CD4-positive, alpha-beta T cell treated with Interleukin-4 for 1 hour (primary cell): ENCODE data around the gene DGCR6L.
"Not testable (repeated sequence)": the region's sequence is repeated elsewhere in the genome, so short reads cannot be mapped to it uniquely, and the experiment has no call there.

Source experiments
- DNase-seq, 2 donors: peaks; one replicate each; pipeline ENCODE4 v3.0.0-alpha.2; 2020 to 2022

The DGCR6L gene

DNA sequence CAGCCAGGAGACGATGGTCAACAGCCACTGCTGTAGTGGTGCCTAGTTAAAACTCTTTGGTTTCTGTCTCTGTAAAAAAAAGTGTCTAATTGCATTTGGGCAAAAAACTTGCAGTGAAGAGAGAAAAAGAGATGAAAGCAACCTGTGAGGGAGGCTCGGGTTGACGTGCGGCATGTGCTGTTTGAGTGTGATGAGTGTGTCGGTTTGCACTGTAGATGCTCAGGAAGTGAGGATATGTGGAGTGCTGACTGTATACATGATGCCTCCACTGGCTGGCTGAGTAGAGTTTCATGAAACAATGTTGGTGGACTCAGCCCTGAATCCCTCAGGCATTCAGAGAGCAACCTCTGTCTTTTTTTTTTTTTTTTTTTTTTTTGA is 4.3 kb upstream of the DGCR6L start:
- no peak for DNase-seq

DNA sequence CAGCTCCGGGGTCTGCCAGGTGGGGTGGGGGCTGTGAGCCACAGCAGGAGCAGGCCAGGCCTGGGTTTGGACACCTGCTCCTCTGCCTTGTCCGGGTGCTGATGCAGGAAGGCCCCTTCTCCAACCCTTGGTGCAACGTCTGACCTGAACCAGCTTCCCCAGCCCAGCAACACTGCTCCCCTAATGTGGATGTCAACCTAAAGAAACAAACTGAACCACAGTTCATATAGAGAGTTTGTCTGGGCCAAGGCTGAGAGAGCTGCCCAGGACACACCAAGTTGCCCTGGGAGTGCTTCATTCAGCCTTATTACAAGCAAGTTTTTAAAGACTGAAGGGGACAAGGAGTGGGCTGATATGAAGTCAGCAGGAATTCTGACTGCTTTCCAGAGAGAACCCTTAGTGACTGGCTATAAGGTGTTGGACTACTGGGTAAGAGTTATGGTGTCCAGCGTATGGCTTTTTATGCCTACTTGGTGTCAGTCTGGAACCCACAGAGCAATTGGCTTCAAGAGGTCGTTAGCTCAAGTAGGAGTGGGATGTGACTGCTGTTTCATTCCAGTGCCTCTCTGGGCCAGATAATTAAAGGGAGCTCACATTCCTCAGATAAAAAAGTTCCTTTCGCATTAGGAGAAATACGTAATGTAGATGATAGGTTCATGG is 1.8 kb upstream of the DGCR6L start:
- not testable (repeated sequence) for DNase-seq

DNA sequence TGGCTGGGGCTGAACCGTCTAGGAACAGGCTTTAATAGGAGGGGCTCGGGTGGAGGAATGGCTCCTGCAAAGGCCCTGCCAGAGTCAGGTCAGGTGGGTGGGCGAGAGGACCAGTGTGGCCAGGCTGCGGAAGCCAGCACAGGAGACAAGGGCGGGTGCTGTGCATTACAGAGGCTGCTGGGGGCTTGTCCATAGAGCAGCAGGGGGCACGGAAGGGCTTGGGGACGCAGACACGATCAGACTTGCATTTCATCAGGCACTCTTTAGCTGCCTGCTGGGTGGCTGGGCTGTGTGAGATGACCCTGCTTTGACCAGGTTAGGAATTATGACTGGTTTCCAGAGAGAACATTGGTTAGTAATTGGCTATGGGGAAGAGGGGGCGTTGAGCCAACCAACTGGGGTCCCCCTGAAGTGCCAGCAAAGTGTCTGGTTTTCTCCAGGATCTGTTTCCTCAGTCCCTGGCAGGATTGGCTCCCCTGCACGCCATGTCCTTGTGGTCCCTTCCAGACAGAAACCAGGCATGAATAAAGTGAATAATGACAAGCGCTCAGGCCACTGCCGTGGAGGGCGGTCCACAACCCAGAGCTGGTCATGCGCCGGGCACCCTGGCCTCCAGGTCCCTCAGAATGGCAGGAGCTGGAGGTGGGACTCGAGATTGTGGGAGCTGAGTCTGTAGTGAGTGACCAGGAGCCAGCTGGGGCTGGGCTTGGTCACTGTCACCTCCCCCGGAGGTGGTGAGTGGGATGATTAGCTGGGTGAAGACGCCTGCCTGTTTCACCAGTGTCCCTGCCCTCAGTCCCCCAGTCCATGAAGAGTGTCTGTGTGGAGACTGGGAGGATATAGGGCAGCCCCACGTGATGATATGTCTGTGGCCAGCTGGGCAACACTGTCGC is 1.0 kb upstream of the DGCR6L start:
- DNase-seq = not testable (repeated sequence)

DNA sequence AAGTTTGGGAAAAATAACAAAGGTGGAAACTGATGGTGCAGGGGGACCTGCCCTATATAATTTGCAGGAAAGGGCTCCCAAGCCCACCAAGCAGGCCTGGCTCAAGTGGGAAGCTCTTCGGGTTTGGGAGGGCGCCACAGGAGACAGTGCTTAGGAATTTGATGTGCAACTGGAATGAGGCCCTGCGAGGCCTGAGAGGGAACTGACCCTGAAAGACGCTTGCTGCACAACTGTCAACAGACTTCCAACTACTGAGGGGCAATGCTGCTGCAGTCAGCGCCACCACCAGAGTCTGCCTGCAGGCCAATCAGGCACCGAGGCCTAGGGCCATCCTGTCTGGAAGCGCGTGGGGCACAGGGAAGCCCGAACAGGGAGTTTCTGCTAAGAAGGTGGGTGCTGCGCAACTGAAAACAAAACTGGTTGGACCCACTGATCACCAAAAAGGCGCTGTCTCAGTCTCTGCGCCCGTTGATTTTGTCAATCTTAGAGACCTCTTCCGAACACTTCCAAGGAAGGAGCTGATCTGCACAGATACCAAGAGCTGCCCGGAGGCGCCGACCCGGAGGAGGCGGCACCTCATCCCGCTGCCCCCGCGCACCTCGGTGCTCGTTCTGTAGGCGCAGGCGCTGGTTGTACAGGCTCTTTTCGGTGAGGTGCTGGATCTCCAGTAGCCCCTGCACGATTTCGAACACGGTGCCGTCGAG is 667 bp downstream of the DGCR6L start:
- no peak for DNase-seq

DNA sequence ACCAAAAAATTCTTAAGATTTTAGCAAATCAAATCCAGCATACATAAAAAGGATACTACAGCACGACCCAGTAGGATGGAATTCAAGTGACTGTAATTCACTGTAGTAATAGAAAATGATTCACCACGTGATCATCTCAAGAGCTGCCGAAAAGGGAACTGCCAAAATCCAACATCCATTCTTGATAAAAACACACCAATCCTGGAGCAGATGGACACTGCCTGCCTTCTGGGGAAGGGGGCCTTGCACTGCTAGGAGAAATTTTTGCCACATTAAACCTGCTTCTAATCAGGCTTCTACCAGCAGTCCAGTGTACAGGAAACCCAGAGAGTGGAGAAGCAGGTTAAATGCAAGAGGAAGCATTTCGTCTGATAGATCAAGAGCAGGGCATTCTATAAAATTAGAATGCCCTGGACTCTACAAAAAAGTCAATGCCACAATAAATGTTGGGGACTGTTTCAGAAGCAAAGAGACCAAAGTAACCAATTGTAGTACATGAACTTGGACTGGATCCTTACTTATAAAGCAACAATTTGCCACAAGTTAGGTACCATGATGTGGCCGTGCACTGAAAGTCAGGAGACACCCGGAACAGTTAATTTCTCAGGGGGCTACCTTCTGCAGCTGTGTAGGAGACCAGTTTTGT is 1.7 kb downstream of the DGCR6L start:
- not testable (repeated sequence) for DNase-seq

DNA sequence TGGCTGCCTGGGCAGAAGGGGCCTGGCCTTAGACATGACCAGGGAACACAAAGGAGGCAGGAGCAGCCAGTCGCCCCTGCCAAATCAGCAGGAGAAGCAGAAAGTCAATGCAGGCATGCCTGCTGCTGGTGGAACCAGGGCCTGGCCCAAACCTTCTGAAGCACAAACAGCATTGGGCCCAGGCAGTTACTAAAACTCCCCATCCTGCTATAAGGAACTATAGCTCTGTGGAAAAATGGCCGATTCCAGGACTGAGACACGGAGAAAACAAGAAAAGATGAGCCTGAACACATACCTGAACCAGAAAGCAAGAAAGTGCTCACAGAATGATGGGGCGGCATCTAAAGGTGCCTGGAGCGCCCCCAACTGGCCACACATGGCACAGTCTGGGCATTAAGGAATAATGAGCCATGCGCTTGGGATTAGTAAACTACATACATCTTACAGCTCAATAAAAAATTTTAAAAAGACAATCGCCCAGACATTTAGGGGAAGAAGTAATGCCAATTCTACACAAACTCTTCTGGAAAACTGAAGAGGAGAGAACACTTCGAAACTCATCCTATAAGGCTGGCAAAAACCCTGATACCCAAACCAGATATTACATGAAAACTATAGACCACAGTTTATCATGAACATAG is 2.3 kb downstream of the DGCR6L start:
- peak; percentile 32 to 53 for DNase-seq

DNA sequence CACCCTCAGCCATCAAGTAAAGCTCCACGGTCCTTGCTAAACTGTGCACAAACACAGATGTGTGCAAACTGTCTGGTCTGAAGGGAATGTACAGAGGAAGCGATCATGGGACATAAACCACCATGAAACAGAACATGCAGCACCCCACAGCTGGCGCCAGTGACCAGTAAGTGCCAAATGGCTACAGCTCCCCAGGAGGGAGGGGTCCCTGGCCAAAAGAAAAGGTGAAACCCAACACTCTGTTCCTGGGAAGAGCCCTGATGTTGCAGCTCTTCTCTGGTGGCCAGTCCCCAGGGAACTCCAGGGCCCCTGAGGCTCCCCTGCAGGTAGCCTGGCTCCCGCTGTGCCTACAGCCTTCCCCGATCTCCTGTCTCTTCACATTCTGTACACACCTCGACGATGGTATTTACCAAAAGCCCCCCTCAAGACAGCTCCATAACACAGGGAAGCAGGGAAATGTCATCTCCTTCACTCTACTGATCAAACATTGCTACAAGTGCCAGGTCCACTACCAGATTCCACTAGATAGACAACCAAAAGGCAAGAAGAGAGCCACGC is 2.9 kb downstream of the DGCR6L start:
- DNase-seq = peak in 1 of 2 donors; percentile 6

DNA sequence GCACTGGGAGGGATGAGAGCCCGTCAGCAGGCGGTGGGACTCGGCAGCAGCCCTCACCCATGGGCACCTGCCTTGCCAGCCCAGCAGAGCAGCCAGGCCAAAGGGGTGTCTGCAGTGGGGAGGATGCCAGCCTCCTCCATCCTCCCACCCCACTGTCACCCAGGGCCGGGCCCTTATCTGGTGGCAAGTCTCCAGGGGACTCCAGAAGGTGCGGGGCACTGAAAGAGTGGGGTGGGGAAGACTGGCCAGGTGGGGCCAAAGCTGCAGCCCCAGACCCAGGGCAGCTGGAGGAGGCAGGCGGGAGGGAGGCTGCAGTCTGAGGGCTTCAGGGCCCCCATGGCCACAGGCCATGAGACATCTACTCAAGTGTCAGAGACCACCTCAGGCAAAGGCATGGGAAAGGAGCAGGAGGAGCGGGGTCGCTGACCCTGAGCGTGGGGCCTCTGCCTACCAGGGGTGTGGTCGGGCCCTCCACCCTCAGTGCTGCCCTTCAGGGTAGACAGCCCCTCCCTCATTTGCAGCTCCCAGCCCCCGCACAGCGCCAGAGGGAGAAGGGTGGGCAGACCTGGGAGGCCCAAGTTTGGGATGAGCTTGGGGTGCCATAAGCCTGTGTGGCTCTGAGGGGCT is 3.5 kb downstream of the DGCR6L start:
- DNase-seq = peak in 1 of 2 donors; percentile 9

DNA sequence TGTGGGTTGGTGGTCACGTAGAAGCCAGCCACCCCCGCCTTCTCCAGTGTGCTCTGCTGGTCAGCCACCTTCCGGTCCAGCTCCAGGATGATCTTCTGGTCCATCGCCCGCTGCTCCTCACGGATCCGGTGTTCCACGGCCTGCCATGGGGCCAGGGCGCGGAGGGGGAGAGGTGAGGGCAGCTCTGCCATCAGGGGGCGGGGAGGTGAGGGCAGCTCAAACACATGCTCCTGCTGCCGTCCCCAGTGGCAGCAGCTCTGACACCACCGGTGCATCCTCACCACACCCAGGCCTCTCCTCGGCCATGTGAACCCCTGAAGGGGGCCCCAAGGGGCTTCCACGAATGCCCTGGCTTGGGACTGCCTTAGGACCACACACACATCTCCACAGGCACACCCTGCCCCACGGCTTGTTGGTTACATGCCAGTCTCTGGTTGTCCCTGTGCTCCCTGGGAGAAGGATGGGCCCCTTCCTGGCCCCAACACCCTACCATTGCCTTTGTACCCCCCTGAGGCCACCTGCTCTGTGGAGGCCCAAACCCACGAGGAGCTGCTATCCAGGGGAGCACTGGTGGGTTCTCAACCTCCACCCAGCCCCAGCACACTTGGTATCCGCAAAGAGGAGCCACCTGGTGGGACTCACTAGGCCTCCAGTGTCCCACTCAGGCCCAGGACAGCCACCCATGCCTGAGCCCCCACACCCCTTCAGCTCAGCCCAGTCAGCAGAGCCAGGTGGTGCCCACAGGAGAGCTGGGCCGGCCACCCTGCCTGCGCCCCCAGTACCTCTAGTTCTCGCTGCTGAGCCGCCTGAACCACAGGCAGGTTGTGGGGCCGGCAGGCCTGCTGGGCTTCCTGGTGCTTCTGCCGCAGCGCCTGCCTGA is 4.3 kb downstream of the DGCR6L start:
- peak in 1 of 2 donors; percentile 8 for DNase-seq

DNA sequence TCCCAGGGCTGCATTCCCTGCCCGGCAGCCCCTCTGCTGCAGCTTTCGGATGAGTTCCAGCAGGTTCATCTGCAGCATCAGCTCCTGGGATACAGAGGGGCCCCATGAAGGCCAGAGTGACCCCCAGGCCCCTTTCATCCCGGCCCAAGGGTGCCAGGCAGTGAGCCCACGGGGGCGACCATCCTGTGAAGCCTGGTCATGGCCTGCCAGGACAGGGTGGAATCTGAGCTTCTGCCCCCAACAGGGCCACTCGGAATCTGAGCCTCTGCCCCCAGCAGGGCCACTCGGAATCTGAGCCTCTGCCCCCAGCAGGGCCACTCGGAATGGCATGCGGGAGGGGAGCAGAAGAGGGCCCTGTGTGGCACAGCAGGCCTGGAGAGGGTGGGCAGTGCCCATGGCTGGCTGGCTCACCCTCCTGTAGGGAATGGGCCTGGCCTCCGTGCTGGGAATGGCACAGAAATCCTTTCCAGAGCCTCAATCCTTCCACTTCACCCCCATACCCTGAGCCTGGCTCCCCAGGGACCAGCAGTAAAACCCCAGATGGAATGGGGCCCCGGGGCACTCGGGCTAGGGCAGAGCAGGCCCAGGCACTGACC is 5.0 kb downstream of the DGCR6L start:
- peak in 1 of 2 donors; percentile 7 for DNase-seq

DNA sequence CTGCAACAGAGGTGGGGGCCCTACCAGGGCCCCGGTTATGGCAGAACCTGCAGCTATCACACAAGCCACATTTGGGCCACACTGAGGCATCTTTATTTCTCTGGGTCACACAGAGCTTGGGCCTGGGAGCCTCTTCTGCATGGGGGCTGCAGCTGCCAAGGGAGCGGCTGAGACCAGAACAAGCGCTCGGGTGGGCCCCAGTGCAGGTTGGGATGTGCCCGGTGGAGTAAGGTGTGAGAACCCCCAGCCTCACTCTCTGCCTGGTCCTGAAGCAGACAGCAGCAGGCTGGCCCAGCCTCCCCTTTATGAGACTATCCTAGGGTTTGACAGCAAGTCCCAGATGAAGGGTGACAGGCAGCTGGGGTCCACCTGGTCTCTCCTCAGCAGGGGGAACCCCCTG is 5.7 kb downstream of the DGCR6L start:
- not testable (repeated sequence) for DNase-seq

DNA sequence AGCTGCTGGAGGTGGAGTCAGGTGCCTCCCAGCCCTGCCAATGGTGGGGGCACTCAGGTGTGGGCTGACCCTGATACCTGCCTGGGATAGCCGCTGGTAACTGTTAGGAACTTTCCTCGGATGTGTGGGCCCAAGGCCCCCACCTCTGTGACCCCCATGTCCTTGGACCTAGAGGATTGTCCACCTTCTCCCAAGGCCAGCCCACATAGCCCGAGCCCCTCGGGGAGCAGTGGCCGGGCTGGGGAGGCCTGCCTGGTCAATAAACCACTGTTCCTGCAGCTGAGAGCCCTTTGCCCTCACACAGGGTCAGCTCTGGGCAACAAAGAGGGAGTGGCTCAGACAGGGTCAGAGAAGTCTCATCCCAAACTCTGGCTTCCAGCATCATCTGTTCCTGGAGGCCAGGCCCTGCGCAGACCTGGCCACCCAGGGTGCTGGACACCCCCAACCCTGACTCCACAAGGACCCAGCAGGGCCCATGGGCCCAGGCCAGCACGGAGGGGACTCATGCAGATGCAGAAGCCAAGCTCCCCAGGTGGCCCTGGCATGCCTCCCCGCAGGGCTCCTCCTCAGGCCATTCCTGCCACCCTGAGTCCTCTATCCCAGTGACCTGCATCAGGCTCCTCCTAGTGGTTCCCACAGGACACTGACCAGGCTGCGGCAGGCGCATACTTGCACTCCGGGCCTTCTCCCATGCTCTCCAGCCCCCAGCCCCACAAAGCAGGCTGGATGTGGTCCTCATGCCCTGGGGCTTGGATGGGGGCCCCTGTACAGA is 6.4 kb downstream of the DGCR6L start:
- peak in 1 of 2 donors; percentile 10 for DNase-seq

DNA sequence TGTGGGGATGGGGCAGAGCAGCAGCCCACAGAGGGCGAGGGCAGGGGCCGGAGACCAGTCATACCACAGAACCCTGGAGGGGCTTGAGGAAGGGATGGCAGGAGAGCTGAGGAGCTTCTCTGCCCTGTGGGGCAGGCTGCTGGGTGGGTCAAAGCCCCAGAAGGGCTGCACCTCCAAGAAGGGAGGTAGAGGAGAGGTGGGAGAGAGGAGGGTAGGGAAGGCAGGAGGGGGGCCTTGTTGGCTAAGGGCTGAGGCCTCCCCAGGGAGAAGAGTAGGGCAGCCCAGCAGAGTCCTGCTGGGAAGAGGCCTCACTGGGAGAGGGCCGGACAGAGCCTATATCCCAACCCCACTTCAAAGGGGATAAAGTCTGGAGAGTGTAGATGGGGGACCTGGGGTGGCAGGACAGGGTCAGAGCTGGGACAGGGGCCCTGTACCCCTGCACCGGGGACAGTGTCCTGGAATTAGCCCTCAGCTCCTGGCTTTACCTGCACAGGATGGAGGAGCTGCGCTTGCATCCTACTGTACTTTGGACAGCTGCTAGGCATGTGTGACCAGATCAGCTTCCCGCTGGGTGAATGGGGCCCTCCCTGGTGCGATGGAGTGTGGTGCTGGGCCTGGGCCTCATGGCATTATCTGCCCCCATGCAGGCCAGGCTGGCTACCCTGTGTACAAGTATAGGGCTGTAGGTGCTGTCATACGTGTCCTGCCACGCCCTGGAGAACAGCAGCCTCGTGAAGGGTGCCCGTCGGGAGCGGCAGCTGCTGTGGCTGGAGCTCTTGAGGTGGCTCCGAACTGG is 7.3 kb downstream of the DGCR6L start:
- peak in 1 of 2 donors; percentile 1 for DNase-seq

DNA sequence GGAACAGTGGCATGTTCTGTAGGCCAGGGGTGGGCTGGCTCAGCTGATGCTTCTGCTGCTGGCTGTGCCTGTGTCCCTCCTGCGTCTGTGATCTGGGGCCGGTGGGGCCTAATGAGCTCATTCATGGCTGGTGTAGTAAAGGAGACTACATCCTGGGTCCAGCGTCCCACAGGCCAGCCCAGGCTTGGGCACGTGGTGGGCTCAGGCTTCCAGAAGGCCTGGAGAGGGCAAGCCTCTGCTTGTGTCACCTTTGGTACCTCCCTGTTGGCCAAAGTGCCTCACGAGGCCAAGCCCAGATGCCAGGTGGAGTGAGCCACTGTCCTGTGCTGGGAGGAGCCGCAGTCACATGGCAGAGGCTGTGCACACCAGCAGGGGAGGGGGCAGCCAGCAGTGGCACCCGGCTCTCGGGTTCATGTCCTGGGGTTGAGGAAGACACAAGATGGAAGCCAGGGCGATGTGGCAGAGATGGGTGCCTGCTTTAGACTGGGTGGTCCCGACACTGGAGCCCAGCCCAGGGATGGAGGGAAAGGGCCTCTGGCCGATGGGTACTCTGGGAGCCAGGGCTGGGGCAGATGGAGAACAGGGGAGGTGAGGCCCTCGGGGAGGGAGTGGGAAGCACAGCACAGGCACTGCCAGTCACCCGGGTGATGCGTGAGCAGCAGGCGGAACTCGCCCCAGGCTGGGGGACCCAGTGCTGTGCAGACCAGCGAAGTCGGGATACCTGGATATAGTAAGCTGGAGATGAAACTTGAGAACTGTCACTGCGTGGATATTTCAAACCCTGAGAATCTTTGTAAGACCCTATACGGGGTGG is 8.4 kb downstream of the DGCR6L start:
- peak in 1 of 2 donors; percentile 7 for DNase-seq

DNA sequence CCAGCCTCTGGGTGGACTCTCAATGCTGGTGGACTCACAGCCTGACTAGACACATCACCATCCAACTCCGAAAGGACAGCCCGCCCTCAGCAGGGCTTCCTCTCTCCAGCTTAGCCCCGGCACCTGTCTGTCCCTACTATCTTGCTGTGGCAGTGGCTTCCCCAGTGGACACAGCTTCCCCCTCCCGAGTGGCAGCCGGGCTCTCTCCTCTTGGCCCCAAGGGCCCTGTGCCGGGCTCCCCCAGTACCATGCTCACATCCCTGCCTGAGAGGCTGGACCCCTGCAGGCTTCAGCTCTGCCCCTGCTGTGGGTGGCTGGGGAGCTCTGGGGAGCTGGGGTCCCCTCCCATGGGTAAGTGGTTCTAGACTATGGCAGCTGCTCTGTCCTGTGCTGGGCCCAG is 9.1 kb downstream of the DGCR6L start:
- not testable (repeated sequence) for DNase-seq

DNA sequence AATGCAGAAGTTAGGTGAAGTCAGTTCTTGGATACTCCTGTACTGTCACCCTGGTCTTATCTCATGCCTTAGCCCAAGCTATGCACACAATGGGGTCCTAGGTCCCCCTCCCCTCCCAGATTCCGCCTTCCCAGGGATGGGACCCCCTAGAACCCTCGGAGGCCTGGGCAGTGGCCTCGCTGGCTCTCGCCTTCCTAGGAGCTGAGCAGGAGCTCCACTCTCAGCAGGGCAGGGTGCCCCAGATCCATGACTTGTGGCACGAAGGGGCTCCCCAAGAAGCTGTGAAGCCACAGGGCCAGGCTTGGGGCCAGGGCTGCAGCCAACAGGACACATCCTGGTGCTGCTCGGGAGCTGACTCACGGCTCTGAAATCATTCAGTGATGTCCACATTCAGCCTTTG is 9.7 kb downstream of the DGCR6L start:
- DNase-seq = not testable (repeated sequence)

DNA sequence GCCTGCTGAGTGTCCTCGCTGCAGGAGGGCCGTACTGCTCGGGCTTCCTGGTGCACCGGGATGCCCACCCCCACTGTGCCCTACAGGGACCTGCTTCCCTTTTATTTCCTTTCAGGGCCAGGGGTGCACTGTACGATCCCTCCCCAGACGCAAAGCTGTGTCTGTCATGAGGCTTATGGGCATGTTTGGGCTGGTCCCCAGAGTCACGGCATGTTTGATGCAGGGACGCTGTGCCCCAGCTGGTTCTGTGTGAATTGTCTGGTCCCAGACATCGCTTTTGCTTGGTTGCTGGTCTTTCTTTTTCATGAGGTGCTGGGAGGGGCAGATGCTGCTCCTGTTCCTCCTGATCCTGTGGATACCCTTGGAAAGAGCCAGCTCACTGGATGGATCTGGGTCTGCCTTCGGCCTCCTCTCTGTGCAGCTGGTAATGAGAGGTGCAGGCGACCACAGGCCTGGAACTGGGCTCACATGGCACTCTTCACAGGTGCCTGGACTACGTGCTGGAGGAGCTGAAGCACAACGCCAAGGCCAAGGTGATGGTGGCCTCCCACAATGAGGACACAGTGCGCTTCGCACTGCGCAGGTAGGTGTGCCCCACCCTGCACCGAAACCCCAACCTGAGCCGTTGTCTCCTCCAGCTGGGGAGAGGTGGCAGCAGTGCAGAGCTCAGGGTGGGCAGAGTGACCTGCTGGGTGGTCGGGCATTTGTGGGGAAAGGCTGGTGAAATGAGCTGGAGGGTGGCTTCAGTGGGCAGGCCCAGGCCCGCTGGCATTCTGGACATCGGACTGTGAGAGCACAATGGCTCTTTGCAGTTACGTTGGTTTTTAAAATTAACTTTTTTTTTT is 10.8 kb downstream of the DGCR6L start:
- DNase-seq = not testable (repeated sequence)
